Right forelimb (tissue), 1 donor: ENCODE data around the gene PLA2G15.

Experiments used
- DNase-seq: peaks from one replicate; pipeline ENCODE4 v3.0.0-alpha.2; 2018

Gene PLA2G15

GRCh38 chr16:68255712-68256111, 10.5 kb downstream of the PLA2G15 start:
- no peak for DNase-seq

- DNase-seq, result no peak
Observed at GRCh38 chr16:68257251-68257905, 12.2 kb downstream of the PLA2G15 start.

GRCh38 chr16:68257906-68258800, 13.0 kb downstream of the PLA2G15 start:
- DNase-seq, result no peak

GRCh38 chr16:68259007-68259825, 14.0 kb downstream of the PLA2G15 start:
- no peak for DNase-seq

GRCh38 chr16:68263559-68264127, 18.5 kb downstream of the PLA2G15 start:
- DNase-seq, result no peak

GRCh38 chr16:68264128-68265077, 19.2 kb downstream of the PLA2G15 start, which contains the start of gene SLC7A6:
Gene SLC7A6 (plus strand): TSS chr16:68264526. CDS start chr16:68274727, 10,201 bp downstream.
- DNase-seq, result peak; percentile 83

- no peak for DNase-seq
Observed at GRCh38 chr16:68265078-68265920, 20.1 kb downstream of the PLA2G15 start.

- no peak for DNase-seq
Observed at GRCh38 chr16:68267612-68268405, 22.6 kb downstream of the PLA2G15 start.

GRCh38 chr16:68269793-68270192, 24.6 kb downstream of the PLA2G15 start:
- no peak for DNase-seq

GRCh38 chr16:68270353-68270752, 25.2 kb downstream of the PLA2G15 start:
- DNase-seq, result no peak

- DNase-seq, result no peak
Observed at GRCh38 chr16:68272507-68273209, 27.5 kb downstream of the PLA2G15 start.

- no peak for DNase-seq
Observed at GRCh38 chr16:68273459-68273858, 28.3 kb downstream of the PLA2G15 start.

GRCh38 chr16:68273896-68274295, 28.7 kb downstream of the PLA2G15 start:
- DNase-seq, result no peak

GRCh38 chr16:68274441-68274840, 29.3 kb downstream of the PLA2G15 start:
- DNase-seq, result no peak

- DNase-seq, result no peak
Observed at GRCh38 chr16:68275611-68276191, 30.5 kb downstream of the PLA2G15 start.

GRCh38 chr16:68276223-68276622, 31.1 kb downstream of the PLA2G15 start:
- no peak for DNase-seq

GRCh38 chr16:68279726-68280558, 34.8 kb downstream of the PLA2G15 start:
- DNase-seq, result no peak
